Epithelial cell of esophagus (primary cell): ENCODE measurements around the gene GALNT1.

Experiments used
- DNase-seq: peaks from one replicate; pipeline ENCODE4 v3.0.0; 2010; ENCODE audit warnings: low read depth
- H3K4me3 ChIP-seq: 2 replicates; pipeline ENCODE4 v1.5.1; 2011; ENCODE audit warnings: mild to moderate bottlenecking, low read length, control low read depth
- CTCF ChIP-seq: IDR thresholded peaks from 2 replicates; pipeline ENCODE4 v1.5.1; 2011; ENCODE audit warnings: low read depth, mild to moderate bottlenecking, low read length, control low read depth, inconsistent platforms; ENCODE audit not compliant: insufficient read depth; ENCODE audit errors: missing control alignments

Gene GALNT1

GRCh38 chr18:35639296-35639695 is 57.8 kb downstream of the GALNT1 start:
- no peak overlapping the region for H3K4me3 ChIP-seq
- no peak for DNase-seq
- no peak for TF ChIP-seq CTCF

- no peak overlapping the region for H3K4me3 ChIP-seq
- TF ChIP-seq CTCF, result no peak
- no peak for DNase-seq
Measured at GRCh38 chr18:35641467-35641866, 59.9 kb downstream of the GALNT1 start.

- no peak for DNase-seq
- H3K4me3 ChIP-seq, result no peak overlapping the region
- no peak for TF ChIP-seq CTCF
Measured at GRCh38 chr18:35641916-35642315, 60.4 kb downstream of the GALNT1 start.

- DNase-seq, result no peak
- TF ChIP-seq CTCF, result no peak
- H3K4me3 ChIP-seq, result no peak overlapping the region
Measured at GRCh38 chr18:35642802-35643201, 61.3 kb downstream of the GALNT1 start.

GRCh38 chr18:35646449-35646848 is 64.9 kb downstream of the GALNT1 start:
- TF ChIP-seq CTCF, result no peak
- no peak for DNase-seq
- H3K4me3 ChIP-seq, result no peak overlapping the region

- no peak overlapping the region for H3K4me3 ChIP-seq
- no peak for TF ChIP-seq CTCF
- DNase-seq, result no peak
Measured at GRCh38 chr18:35653392-35654135, 72.0 kb downstream of the GALNT1 start.

GRCh38 chr18:35658112-35658511 is 76.6 kb downstream of the GALNT1 start:
- no peak for DNase-seq
- H3K4me3 ChIP-seq, result no peak overlapping the region
- no peak for TF ChIP-seq CTCF
